ENCODE data around the gene MEX3A.
"Not testable (repeated sequence)": the region's sequence is repeated elsewhere in the genome, so short reads cannot be mapped to it uniquely, and the experiment has no call there.

The MEX3A gene

DNA sequence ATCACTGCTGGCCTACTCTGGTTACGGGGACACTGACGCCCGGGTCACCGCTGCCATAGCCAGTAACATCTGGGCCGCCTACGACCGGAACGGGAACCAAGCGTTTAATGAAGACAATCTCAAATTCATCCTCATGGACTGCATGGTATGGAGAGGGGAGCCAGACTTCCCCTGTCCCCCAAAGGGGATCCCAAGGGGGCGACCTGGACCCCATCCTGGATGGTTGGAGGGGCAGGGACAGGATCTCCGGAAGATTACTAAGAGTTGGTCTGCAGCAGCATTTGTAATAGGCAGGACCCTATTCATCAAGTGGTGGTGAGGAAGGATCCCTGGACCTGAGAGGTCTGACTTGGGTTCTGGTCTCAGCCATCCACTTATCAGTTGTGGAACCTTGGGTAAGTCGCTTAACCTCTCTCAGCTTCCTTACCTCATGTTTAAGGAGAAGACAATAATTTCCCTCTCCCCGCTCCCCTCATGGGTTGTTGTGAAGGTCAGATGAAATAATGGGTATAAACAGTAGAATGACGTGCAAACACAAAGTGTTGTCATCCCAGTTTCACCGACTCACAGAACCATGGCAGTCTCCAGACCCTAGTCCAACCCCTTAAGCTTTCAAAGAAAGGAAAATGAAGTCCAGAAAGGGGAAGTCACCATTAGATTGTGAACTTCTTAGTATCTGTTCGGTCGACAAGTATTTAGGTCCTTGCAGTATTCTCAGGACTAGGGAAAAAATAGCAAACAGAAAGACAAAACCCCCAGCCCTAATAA lies 26.8 kb downstream of the MEX3A start:
- no peak for DNase-seq (ENCODE audit: low read depth in 2 of 2)

DNA sequence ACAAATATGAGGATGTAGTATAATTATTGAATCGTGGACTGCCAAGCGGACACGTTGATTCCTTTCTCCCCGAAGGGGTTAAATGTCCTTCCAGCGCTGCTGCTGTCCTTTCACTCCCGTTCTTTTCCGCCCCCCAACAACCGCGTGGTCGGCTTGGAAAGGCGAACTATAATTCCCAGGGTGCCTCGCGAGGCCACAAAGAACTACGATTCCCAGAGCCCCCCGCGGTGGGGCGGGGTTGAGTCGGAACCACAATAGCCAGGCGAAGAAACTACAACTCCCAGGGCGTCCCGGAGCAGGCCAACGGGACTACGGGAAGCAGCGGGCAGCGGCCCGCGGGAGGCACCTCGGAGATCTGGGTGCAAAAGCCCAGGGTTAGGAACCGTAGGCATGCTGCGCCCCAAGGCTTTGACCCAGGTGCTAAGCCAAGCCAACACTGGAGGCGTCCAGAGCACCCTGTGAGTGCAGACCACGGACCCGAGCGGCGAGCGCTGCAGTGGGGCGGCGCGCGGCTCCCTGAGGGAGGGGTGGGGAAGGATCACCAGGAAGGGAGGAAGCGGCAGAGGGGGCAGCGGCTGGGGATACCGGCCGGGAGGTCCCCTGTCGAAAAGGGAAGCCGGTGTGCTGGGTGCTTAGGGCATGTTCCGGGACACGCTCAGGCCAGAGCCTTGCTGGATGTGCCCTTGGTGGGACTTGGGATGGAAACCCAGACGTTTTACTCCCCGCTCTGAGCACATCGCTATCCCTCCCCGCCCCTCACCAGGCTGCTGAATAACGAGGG lies 27.6 kb downstream of the MEX3A start, which contains the start of gene LAMTOR2:
Gene LAMTOR2 (plus strand): TSS at position 283 of the 781 bp plus-strand sequence. CDS start 108 bp downstream, at position 391.
- DNase-seq (ENCODE audit: low read depth in 2 of 2), result peak; percentile 83 to 90

DNA sequence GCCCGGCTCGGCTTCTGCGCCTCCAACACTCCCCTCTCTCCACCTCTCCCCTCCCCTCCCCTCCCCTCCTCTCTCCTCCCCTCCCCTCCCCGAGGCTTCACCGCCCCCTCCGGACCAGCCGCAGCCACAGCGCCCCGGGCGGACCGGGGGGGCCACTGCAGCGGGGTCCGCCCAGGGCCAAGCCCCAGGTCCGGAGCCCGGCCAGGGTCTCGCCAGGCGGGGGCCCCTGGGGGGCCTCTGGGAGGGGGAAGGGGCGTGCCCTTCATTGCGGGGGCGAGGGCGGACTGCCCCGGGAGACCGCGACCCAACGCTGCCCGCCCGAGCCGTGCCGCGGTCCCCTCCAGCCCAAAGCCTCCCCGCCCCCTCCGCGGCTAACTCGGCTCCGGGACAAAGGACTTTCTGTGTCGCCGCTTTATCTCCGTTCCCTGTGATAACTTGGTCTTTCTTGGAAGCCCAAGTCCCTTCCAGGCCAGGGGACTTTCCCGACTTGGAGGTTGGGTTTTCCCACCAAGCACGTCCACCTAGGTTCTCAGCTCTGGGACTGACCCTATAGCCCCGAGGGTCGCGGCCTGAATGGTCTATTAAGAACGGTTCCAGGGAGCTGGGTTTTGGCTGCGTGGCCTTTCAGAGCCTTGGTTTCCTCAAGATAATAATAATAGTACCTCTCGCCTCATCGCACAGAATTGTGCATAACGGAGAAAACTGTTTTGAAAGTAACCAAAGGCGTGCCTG lies 28.3 kb downstream of the MEX3A start, which contains the start of gene UBQLN4:
Gene UBQLN4 (minus strand): TSS at position 31 of the 732 bp plus-strand sequence. CDS start 97 bp downstream, outside the sequence.
- peak; percentile 64 to 75 for DNase-seq (ENCODE audit: low read depth in 2 of 2)

DNA sequence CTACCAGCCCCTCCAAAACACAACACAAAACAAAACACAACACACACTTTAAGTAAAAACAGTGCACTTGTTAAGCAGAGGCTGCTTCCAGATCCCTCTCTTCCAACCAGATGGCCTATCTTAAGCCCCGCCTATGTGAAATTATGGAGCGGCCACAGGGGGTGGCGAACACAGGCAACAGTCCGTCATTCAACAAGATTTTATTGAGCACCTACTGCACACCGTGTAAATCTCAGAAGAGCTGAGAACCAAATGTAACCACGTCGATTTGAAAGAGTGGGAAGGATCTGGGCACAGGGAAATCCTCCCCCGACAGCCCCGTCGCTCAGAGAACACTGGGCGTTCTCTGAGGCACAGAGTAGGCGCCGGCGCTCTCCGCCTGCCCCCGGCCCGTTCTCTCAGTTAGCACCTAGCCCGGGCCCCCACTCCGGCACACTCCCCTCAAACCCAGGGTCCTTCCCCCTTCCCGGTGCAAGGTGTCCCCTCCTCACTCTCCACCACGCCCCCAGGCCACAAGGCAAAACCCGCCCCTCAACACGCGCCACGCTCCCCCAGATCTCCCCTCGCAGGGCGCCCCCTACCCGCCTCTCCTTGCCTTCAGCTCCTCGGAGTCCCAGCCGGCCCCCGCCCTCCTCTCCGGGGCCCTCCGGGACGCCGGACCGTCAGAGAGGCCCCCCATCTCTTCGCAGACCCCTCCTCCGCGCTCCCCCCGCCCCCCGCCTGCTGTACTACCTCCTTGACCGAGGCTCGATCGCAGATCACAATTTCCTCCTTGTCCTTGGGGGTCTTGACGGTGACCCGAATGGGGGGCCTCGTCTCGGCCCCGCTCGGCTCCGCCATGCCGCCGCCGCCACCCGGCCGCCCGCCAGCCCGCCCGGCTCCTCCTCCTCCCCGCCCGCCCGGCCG lies 29.1 kb downstream of the MEX3A start:
- peak; percentile 16 to 45 for DNase-seq (ENCODE audit: low read depth in 2 of 2)

DNA sequence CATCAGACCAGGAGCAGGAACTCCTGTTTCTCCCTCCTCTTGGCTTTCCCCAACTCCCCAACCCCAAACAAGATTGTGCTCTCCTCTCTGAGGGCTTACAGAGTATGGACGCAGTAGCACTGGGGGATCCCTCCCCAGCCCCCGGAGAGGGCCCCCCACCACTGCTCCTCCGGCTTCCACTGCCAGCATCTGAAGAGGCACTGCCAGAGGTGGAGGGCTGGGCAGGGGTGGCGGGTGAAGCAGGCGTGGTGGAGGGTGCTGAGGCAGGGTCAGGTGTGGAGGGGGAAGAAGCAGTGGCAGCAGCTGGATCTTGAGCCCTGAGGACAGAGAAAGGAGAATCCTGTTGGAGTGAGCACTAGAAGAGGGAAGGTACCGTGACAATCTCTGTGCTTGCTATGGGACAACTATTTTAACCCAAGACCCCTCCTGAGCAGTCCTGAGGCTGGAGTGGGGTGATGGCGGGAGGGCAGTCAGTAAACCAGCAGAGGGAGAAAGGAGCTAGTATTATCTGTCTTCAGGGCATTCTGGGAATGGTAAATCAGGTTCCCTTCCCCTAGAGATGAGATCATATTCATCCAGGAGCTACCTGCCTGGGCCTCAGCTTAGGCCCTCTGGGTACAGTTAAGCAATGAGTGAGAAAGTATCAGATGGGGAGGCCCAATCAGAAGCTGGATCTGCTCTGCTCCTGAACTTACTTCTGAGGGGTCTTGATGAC lies 31.1 kb downstream of the MEX3A start:
- no peak for DNase-seq (ENCODE audit: low read depth in 2 of 2)

DNA sequence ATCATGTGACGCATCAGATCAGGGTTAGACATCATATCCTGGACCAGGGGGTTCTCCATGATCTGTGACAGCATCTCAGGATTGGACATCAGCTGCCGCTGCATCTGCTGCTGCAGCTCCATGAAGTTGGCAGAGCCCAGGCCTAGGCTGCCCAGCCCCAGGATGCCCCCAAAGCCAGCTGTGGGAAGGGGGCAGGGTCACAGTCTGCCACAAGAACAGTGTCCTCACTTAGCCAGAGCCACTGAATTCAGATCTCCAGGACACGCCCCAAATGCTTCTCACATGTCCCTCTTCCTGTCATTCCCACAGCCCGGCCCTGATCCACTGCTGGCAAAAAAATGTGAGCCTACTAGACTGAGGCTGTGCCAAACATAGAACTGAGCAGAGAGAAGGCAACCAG lies 31.9 kb downstream of the MEX3A start:
- DNase-seq (ENCODE audit: low read depth in 2 of 2), result no peak

DNA sequence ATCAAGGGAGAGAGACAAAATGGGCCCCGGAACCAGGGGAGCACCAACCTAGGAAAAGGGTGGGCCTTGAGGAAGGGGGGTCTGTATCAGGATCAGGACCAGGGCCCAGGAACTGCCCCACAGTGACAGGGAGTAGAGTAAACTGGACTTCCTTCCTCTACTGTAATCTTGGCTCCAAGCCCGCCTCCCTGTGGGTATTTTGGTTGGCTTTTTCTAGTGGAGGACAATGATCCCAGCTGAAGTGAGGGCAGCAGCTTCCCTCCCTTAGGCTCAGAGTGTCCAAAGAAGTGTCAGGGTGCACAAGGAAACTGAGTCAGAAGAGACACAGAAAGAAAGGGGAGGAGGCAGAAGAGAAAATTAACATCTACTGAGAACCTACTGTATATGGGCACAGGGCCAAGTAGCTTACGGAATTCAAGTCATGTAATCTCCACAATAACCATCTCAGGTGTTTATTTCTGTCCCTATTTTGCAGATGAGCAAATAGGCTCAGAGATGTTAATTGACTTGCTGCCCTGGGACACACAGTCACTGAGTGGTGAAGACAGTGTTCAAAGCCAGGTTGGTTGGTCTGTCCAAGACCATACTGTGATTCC lies 33.5 kb downstream of the MEX3A start:
- no peak for DNase-seq (ENCODE audit: low read depth in 2 of 2)

DNA sequence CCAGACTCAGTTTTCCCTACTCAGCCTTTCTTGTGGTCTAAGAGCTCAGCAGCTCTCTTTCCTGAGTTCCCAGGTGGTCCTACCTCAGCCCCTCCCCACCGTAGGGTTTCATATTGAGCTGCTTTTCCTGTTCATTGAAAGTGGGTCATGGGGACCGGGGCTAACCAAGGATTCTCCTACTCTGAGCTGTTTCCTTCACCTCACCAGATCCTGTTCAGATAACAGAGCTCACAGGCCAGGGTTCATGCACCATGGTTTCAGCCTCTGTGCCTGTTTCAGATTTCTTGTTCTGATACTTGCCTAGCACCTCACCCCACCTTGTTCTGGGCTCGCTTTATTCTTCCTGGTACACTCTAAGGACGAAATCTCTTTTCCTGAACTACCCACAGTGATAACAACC lies 37.2 kb downstream of the MEX3A start:
- DNase-seq (ENCODE audit: low read depth in 2 of 2), result no peak

DNA sequence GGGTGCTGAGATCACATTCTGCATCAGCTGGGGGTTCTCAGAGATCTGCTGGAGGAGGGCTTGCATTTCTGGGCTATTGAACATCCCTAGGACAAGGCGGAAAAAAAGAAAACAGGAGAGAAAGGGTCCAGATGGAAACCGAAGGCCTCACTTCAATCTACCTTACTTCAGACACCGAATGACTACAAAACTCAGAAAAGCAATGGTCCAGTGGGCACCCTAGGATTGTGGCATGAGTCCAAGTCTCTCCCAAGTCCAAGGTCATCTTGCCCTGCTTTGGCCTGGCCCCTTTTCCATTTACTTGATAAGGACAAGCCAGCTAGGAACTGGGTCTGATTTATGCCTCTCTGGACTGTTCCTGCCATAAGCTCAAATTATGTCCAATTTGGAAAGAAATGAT lies 39.4 kb downstream of the MEX3A start:
- DNase-seq (ENCODE audit: low read depth in 2 of 2), result no peak

DNA sequence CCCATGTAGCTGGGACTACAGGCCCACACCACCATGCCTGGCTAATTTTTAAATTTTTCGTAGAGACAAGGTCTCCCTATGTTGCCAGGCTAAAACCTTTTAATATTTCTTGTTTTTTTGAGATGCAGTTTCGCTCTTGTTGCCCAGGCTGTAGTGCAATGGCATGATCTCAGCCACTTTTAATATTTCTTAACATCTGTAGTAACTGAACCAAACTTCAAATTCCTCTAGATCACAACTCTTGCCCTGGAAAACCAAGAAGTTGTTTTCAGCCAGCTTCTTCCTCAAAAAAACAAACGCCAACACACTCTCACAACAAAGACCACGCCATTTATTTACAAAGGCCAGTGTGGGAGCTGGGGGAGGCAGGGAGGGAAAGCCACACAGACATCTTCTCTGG lies 47.3 kb downstream of the MEX3A start:
- DNase-seq (ENCODE audit: low read depth in 2 of 2), result not testable (repeated sequence)

DNA sequence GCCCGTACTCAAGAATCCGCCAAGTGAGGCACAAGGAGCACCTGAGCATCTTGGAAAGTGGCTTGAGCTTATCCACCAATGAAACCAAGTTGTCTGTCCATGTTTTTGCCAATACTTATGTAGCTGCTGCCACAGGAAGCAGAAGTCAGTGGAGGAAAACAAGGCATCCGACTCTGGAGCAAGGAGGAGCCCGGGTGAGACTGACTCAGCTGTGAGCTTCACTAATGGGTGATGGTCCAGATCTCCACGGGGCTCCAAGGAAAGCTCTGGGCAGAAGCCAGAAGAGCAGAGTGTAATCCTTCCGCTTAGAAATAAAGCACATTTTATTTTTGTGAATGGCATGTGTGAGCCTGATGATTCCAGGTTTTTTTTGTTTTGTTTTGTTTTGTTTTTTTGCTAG lies 49.3 kb downstream of the MEX3A start:
- DNase-seq (ENCODE audit: low read depth in 2 of 2), result no peak

DNA sequence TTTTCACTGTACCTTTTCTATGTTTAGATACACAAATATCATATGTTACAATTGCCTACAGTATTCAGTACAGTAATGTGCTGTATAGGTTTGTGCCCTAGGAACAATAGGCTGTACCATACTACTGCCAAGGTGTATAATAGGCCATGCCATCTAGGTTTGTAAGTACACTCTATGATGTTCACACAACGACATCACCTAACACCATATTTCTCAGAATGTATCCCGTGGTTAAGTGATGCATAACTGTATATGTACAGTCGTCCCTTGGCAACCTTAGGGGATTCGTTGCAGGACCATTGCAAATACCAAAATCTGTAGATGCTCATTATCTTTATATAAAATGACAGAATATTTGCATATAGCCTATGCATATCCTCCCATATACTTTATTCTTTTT lies 55.7 kb downstream of the MEX3A start:
- DNase-seq (ENCODE audit: low read depth in 2 of 2), result no peak

DNA sequence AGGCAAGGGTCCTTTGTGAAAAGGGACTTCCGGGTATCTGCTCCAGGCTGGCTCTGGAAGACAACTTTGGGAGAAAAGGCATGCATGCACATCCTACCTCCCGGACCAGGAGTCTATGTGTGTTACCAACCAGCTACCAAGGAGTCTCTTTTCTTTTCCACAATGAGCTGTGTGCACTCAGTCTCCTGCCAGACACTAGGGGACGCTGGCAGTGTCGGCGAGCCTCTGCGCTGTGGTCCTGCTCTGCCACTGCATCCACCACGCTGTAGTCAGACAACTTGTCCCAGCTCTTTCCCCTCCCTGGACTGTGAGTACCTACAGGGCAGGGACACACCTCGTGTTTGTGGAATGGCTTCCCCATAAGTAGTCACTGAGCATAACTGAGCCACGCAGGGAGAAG lies 56.4 kb downstream of the MEX3A start:
- DNase-seq (ENCODE audit: low read depth in 2 of 2), result no peak

DNA sequence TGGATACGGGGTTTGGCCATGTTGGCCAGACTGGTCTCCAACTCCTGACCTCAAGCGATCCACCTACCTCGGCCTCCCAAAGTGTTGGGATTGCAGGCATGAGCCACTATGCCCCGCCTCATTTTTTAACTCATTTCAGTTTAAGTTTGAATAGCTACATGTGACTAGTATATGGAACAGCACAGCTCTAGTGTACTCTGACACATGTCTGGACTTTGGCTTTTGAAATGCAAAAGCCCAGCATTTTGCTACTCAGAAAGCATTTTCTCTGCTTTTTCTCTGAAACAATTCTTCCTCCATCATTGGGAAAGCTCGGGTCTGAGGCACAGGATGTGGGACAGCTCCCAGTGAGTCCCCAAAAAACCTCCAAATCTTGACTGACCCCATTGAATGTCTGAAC lies 57.5 kb downstream of the MEX3A start:
- no peak for DNase-seq (ENCODE audit: low read depth in 2 of 2)

Measured in stimulated activated CD4-positive, alpha-beta T cell treated with anti-CD3 and anti-CD28 coated beads, Interleukin-1b, Interleukin-23, amount 100 ng/mL, for 1 hour (primary cell).